Astrocyte (in vitro differentiated cells and primary cell): ENCODE data around the gene PDE1C. TPM values are rescaled to one million over a fixed set of nuclear protein-coding genes. Genes with fewer than 3 reads are reported as not detected.

Experiments
- DNase-seq: peaks from one replicate; pipeline ENCODE4 v3.0.0-alpha.2; 2010; ENCODE audit warnings: low read depth
- FAIRE-seq: peaks from 2 replicates; lab custom pipeline; 2011; peaks lifted over from hg19 to GRCh38; lab: Jason Lieb, UNC
- H2AFZ ChIP-seq: 2 replicates; pipeline ENCODE4 v1.6.0; 2012; ENCODE audit warnings: low read depth, low read length, inconsistent platforms
- H3K27ac ChIP-seq: 2 replicates; pipeline ENCODE4 v1.5.1; 2011; ENCODE audit warnings: low read depth, low read length, inconsistent platforms
- H3K27me3 ChIP-seq: 2 replicates; pipeline ENCODE4 v1.6.0; 2011; ENCODE audit warnings: low read length, inconsistent platforms; ENCODE audit not compliant: insufficient read depth
- H3K36me3 ChIP-seq: 2 replicates; pipeline ENCODE4 v1.5.1; 2011; ENCODE audit warnings: low read length, inconsistent platforms; ENCODE audit not compliant: insufficient read depth
- H3K4me1 ChIP-seq: 2 replicates; pipeline ENCODE4 v1.5.1; 2011; ENCODE audit warnings: low read length, inconsistent platforms; ENCODE audit not compliant: insufficient read depth
- H3K4me2 ChIP-seq: 2 replicates; pipeline ENCODE4 v1.6.0; 2012; ENCODE audit warnings: low read length, inconsistent platforms
- H3K4me3 ChIP-seq: 2 replicates; pipeline ENCODE4 v1.5.1; 2011; ENCODE audit warnings: low read depth, mild to moderate bottlenecking, low read length, inconsistent platforms; ENCODE audit not compliant: insufficient read depth
- H3K79me2 ChIP-seq: 2 replicates; pipeline ENCODE4 v1.6.0; 2012; ENCODE audit warnings: mild to moderate bottlenecking, low read length, inconsistent platforms; ENCODE audit not compliant: insufficient read depth
- H3K9ac ChIP-seq: 2 replicates; pipeline ENCODE4 v1.6.0; 2012; ENCODE audit warnings: mild to moderate bottlenecking, low read length, inconsistent platforms
- H3K9me3 ChIP-seq: 2 replicates; pipeline ENCODE4 v1.5.1; 2012; ENCODE audit warnings: low read depth, mild to moderate bottlenecking, low read length, inconsistent platforms; ENCODE audit not compliant: insufficient read depth
- H4K20me1 ChIP-seq: 2 replicates; pipeline ENCODE4 v1.6.0; 2012; ENCODE audit warnings: low read length, inconsistent platforms; ENCODE audit not compliant: insufficient read depth
- H3K27ac Mint-ChIP-seq: one replicate; pipeline ENCODE4 v1.8.0; 2021; ENCODE audit warnings: mild to moderate bottlenecking, mixed read lengths; ENCODE audit not compliant: unreplicated experiment
- H3K27me3 Mint-ChIP-seq: one replicate; pipeline ENCODE4 v1.8.0; 2021; ENCODE audit warnings: low read depth, mixed read lengths; ENCODE audit not compliant: unreplicated experiment
- H3K36me3 Mint-ChIP-seq: one replicate; pipeline ENCODE4 v1.8.0; 2021; ENCODE audit warnings: low read depth, mixed read lengths; ENCODE audit not compliant: unreplicated experiment
- H3K4me1 Mint-ChIP-seq: one replicate; pipeline ENCODE4 v1.8.0; 2021; ENCODE audit warnings: low read depth, mixed read lengths; ENCODE audit not compliant: unreplicated experiment
- H3K4me3 Mint-ChIP-seq: one replicate; pipeline ENCODE4 v1.8.0; 2021; ENCODE audit warnings: mild to moderate bottlenecking, moderate library complexity, mixed read lengths; ENCODE audit not compliant: unreplicated experiment
- H3K9me3 Mint-ChIP-seq: one replicate; pipeline ENCODE4 v1.8.0; 2021; ENCODE audit warnings: mild to moderate bottlenecking, mixed read lengths; ENCODE audit not compliant: unreplicated experiment
- CTCF ChIP-seq: IDR thresholded peaks from 2 replicates; pipeline ENCODE4 v1.5.1; 2011; ENCODE audit warnings: low read depth, mild to moderate bottlenecking, inconsistent platforms, low read length, moderate library complexity; ENCODE audit not compliant: insufficient read depth
- EZH2 ChIP-seq: IDR thresholded peaks from 2 replicates; pipeline ENCODE4 v1.6.1; 2012; ENCODE audit warnings: mild to moderate bottlenecking, low read length, inconsistent platforms; ENCODE audit not compliant: insufficient read depth
- total RNA-seq: library from RNA; stranded (reverse); gene quantifications from 2 replicates; pipeline ENCODE4 v1.2.1, GENCODE V29; 2021

The PDE1C gene
- total RNA-seq, 1 donor from 2014 or later = 31.6 TPM

GRCh38 chr7:31872545-31873370 is 197.4 kb downstream of the PDE1C start:
- Histone ChIP-seq H3K27ac (no peak overlapping the region), H4K20me1 (no peaks in the 10 kb centered on the region), H2AFZ (no peak overlapping the region), H3K9me3 (no peaks in the 10 kb centered on the region), H3K27me3 (no peaks in the 10 kb centered on the region), H3K4me1 (no peaks in the 10 kb centered on the region), H3K4me3 (no peak overlapping the region), H3K4me2 (no peak overlapping the region), H3K36me3 (peaks cover 4% of the 10 kb centered on the region), H3K79me2 (peaks cover 2% of the 10 kb centered on the region), H3K9ac (no peak overlapping the region)
- no peak for TF ChIP-seq CTCF
- no peak for TF ChIP-seq EZH2
- DNase-seq (no peak), FAIRE-seq (no peak)
- H3K27ac Mint-ChIP-seq = no peak overlapping the region
- no peaks in the 10 kb centered on the region for H3K9me3 Mint-ChIP-seq
- H3K4me3 Mint-ChIP-seq = no peak overlapping the region
- H3K4me1 Mint-ChIP-seq = peaks cover 3% of the 10 kb centered on the region
- H3K36me3 Mint-ChIP-seq = peaks cover 6% of the 10 kb centered on the region
- no peaks in the 10 kb centered on the region for H3K27me3 Mint-ChIP-seq

DNA sequence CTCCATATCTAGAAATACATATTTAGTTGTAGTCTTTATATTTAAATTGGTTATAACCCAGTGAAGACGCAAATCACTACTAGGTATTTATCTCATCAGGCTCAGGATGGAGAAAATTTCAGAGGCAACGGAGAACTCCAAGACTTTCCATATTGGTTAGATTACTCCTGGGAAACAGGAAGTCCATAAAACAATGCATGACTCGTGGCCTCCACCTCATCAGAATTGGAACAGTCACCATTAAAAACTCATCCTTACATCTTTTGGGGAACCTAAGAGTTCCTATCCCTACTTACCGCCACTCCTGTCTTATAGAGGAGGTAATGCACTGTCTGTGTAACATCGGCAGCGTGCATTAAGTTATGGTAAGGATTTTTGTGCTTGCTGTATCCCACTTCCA is 205.6 kb downstream of the PDE1C start:
- no peaks in the 10 kb centered on the region for H3K9me3 ChIP-seq
- Mint-ChIP-seq H3K4me3 (no peak overlapping the region), H3K4me1 (peaks cover 3% of the 10 kb centered on the region), H3K27ac (no peak overlapping the region), H3K9me3 (no peaks in the 10 kb centered on the region), H3K36me3 (peaks cover 1% of the 10 kb centered on the region), H3K27me3 (no peaks in the 10 kb centered on the region)
- H3K36me3 ChIP-seq = peaks cover 2% of the 10 kb centered on the region
- H4K20me1 ChIP-seq = no peaks in the 10 kb centered on the region
- no peak overlapping the region for H3K4me2 ChIP-seq
- no peak for DNase-seq
- peaks cover 12% of the 10 kb centered on the region for H3K79me2 ChIP-seq
- no peak for FAIRE-seq
- H3K27me3 ChIP-seq = no peaks in the 10 kb centered on the region
- H3K4me1 ChIP-seq = no peaks in the 10 kb centered on the region
- no peak overlapping the region for H3K27ac ChIP-seq
- H3K9ac ChIP-seq = no peak overlapping the region
- no peak overlapping the region for H2AFZ ChIP-seq
- no peak for TF ChIP-seq EZH2
- TF ChIP-seq CTCF = no peak
- no peak overlapping the region for H3K4me3 ChIP-seq

DNA sequence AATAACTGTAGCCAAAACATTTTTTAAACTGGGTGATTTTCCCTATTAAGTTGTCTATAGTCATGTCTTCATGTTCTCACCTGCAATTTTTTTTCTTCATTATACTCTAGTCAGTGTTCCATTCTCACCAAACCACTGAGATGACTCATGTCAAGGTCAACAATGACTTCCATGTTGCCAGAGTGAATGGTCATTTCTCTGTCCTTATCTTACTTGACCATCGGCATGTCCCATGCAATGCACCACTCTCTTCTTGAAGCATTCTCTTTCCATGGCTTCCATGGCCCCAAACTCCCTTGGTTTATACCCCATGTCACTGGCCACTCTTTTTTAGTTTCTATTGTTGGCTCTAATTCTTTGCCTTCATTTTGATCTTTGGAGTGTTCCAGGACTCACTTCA is 209.3 kb downstream of the PDE1C start:
- FAIRE-seq (no peak), DNase-seq (no peak)
- H3K27ac Mint-ChIP-seq = no peak overlapping the region
- Histone ChIP-seq H3K9me3 (no peaks in the 10 kb centered on the region), H2AFZ (no peak overlapping the region), H3K36me3 (peaks cover 2% of the 10 kb centered on the region), H3K27ac (no peak overlapping the region), H3K9ac (no peak overlapping the region), H3K4me2 (no peak overlapping the region), H3K4me1 (no peaks in the 10 kb centered on the region), H3K4me3 (no peak overlapping the region), H4K20me1 (no peaks in the 10 kb centered on the region), H3K79me2 (no peaks in the 10 kb centered on the region), H3K27me3 (no peaks in the 10 kb centered on the region)
- no peaks in the 10 kb centered on the region for H3K36me3 Mint-ChIP-seq
- H3K27me3 Mint-ChIP-seq = no peaks in the 10 kb centered on the region
- H3K4me1 Mint-ChIP-seq = peaks cover 3% of the 10 kb centered on the region
- no peaks in the 10 kb centered on the region for H3K9me3 Mint-ChIP-seq
- TF ChIP-seq CTCF = no peak
- no peak for TF ChIP-seq EZH2
- H3K4me3 Mint-ChIP-seq = no peak overlapping the region
